Stimulated activated CD4-positive, alpha-beta T cell treated with anti-CD3 and anti-CD28 coated beads, Interleukin-15, amount 100 ng/mL, for 1 hour (primary cell): ENCODE results near the gene FOXRED1.

Source experiments
- DNase-seq, 2 donors: peaks; one replicate each; pipeline ENCODE4 v3.0.0-alpha.2; 2020; ENCODE audit warnings: low read depth in 1 of 2, low spot score in 1 of 2

FOXRED1 gene

GRCh38 chr11:126311401-126312291 lies 42.7 kb downstream of the FOXRED1 start:
- DNase-seq, result no peak

GRCh38 chr11:126312961-126313360 lies 44.0 kb downstream of the FOXRED1 start:
- no peak for DNase-seq

GRCh38 chr11:126313826-126314225 lies 44.9 kb downstream of the FOXRED1 start:
- no peak for DNase-seq

- no peak for DNase-seq
Measured at GRCh38 chr11:126317432-126317755, 48.4 kb downstream of the FOXRED1 start.

- no peak for DNase-seq
Measured at GRCh38 chr11:126317756-126318573, 49.0 kb downstream of the FOXRED1 start.

- no peak for DNase-seq
Measured at GRCh38 chr11:126318574-126319373, 49.8 kb downstream of the FOXRED1 start.

- DNase-seq, result no peak
Measured at GRCh38 chr11:126319374-126319740, 50.4 kb downstream of the FOXRED1 start.

- no peak for DNase-seq
Measured at GRCh38 chr11:126322996-126323395, 54.0 kb downstream of the FOXRED1 start.

- no peak for DNase-seq
Measured at GRCh38 chr11:126327281-126328000, 58.5 kb downstream of the FOXRED1 start.
